HEK293 (cell line): ENCODE measurements around the gene KRT6A.

Source experiments
- CTCF ChIA-PET: fragments of 350-600 bp; formaldehyde crosslinking; extraction: SDS; loops from one replicate; lab custom pipeline; 2021; ENCODE audit warnings: antibody characterized with exemption; lab: Yijun Ruan, JAX
- POLR2A ChIA-PET: fragments of 300-600 bp; formaldehyde crosslinking; extraction: SDS; loops from one replicate; lab custom pipeline; 2020; ENCODE audit warnings: antibody characterized with exemption, inconsistent platforms; lab: Yijun Ruan, JAX
- H3K27ac ChIP-seq: fragments of 200-500 bp; sonication (Bioruptor generic); 2 replicates; pipeline ENCODE4 v1.5.1; 2014; ENCODE audit warnings: low read depth, low read length, control low read depth, inconsistent platforms; ENCODE audit errors: extremely low read depth
- H3K36me3 ChIP-seq, 2 experiments: fragments of 200-500 bp in 1 of 2; sonication (Bioruptor generic) in 1 of 2; 1 replicate in 1 of 2; 2 replicates in 1 of 2; pipeline ENCODE4 v1.5.1; 2014 to 2017; ENCODE audit warnings: inconsistent platforms in 2 of 2, low read length in 2 of 2; ENCODE audit not compliant: control insufficient read depth in 2 of 2, insufficient read depth in 1 of 2
- H3K4me1 ChIP-seq: fragments of 200-500 bp; sonication (Bioruptor generic); 2 replicates; pipeline ENCODE4 v1.5.1; 2014; ENCODE audit warnings: mild to moderate bottlenecking, low read length, inconsistent platforms; ENCODE audit not compliant: control insufficient read depth, insufficient read depth
- H3K4me3 ChIP-seq: 2 replicates; pipeline ENCODE4 v1.5.1; 2011; ENCODE audit warnings: low read depth, mild to moderate bottlenecking, control low read depth, low read length, moderate library complexity
- H3K9me3 ChIP-seq: fragments of 200-500 bp; sonication (Bioruptor generic); 2 replicates; pipeline ENCODE4 v1.5.1; 2014; ENCODE audit warnings: low read depth, low read length, inconsistent platforms; ENCODE audit not compliant: control insufficient read depth, insufficient read depth
- SP7 ChIP-seq: fragments of 450-650 bp; formaldehyde crosslinking; IDR thresholded peaks from 2 replicates; pipeline ENCODE4 v1.5.1; 2016; ENCODE audit warnings: missing biosample characterization, missing genetic modification characterization
- ZBTB21 ChIP-seq: fragments of 450-650 bp; formaldehyde crosslinking; IDR thresholded peaks from 2 replicates; pipeline ENCODE4 v1.5.1; 2017; ENCODE audit warnings: missing biosample characterization, missing genetic modification characterization
- ZNF174 ChIP-seq: fragments of 450-650 bp; formaldehyde crosslinking; IDR thresholded peaks from 2 replicates; pipeline ENCODE4 v1.5.0; 2017; ENCODE audit warnings: missing biosample characterization, mild to moderate bottlenecking, missing genetic modification characterization
- ZNF2 ChIP-seq: fragments of 450-650 bp; formaldehyde crosslinking; IDR thresholded peaks from 2 replicates; pipeline ENCODE4 v1.5.1; 2016; ENCODE audit warnings: missing biosample characterization, missing genetic modification characterization
- ZNF24 ChIP-seq: fragments of 450-650 bp; formaldehyde crosslinking; IDR thresholded peaks from 2 replicates; pipeline ENCODE4 v1.5.1; 2016; ENCODE audit warnings: missing biosample characterization, missing genetic modification characterization
- ZNF266 ChIP-seq: fragments of 450-650 bp; formaldehyde crosslinking; IDR thresholded peaks from 2 replicates; pipeline ENCODE4 v1.5.1; 2016; ENCODE audit warnings: missing biosample characterization, missing genetic modification characterization, low read depth
- ZNF335 ChIP-seq: fragments of 450-650 bp; formaldehyde crosslinking; conservative IDR thresholded peaks from 2 replicates; pipeline ENCODE4 v1.5.1; 2016; ENCODE audit warnings: missing biosample characterization, missing genetic modification characterization
- ZNF391 ChIP-seq: fragments of 450-650 bp; formaldehyde crosslinking; IDR thresholded peaks from 2 replicates; pipeline ENCODE4 v1.5.1; 2016; ENCODE audit warnings: low read depth, missing biosample characterization, missing genetic modification characterization, borderline replicate concordance
- ZNF513 ChIP-seq: fragments of 450-650 bp; IDR thresholded peaks from 2 replicates; pipeline ENCODE4 v1.5.1; 2018; ENCODE audit warnings: missing biosample characterization, missing genetic modification characterization
- ZNF514 ChIP-seq: fragments of 450-650 bp; formaldehyde crosslinking; IDR thresholded peaks from 2 replicates; pipeline ENCODE4 v1.5.1; 2016; ENCODE audit warnings: missing biosample characterization, missing genetic modification characterization
- ZNF629 ChIP-seq: fragments of 450-650 bp; formaldehyde crosslinking; IDR thresholded peaks from 2 replicates; pipeline ENCODE4 v1.5.1; 2017; ENCODE audit warnings: missing biosample characterization, missing genetic modification characterization
- ZXDB ChIP-seq: fragments of 450-650 bp; formaldehyde crosslinking; IDR thresholded peaks from 2 replicates; pipeline ENCODE4 v1.5.1; 2016; ENCODE audit warnings: missing biosample characterization, missing genetic modification characterization
- TF ChIP-seq, protein P1 (sequence below): fragments of 450-650 bp; formaldehyde crosslinking; IDR thresholded peaks from 2 replicates; pipeline ENCODE4 v1.5.1; 2016; ENCODE audit warnings: missing biosample characterization, missing genetic modification characterization
- TF ChIP-seq, protein P2 (sequence below): fragments of 450-650 bp; formaldehyde crosslinking; IDR thresholded peaks from 2 replicates; pipeline ENCODE4 v1.5.1; 2017; ENCODE audit warnings: missing biosample characterization, missing genetic modification characterization
- TF ChIP-seq, protein P3 (sequence below): fragments of 450-650 bp; formaldehyde crosslinking; IDR thresholded peaks from 2 replicates; pipeline ENCODE4 v1.5.1; 2016; ENCODE audit warnings: missing biosample characterization, missing genetic modification characterization
- TF ChIP-seq, protein P4 (sequence below): fragments of 450-650 bp; formaldehyde crosslinking; IDR thresholded peaks from 2 replicates; pipeline ENCODE4 v1.5.1; 2016; ENCODE audit warnings: missing biosample characterization, missing genetic modification characterization
- TF ChIP-seq, protein P5 (sequence below): fragments of 450-650 bp; formaldehyde crosslinking; IDR thresholded peaks from 2 replicates; pipeline ENCODE4 v1.5.1; 2016; ENCODE audit warnings: missing biosample characterization, missing genetic modification characterization

KRT6A gene

GRCh38 chr12:52440821-52441319 is 52.2 kb downstream of the KRT6A start:
- CTCF ChIA-PET: interaction anchor here (0.8 to 1.5 kb wide), 4 partner anchors 14 to 439 kb away, joined by 3 to 4 read pairs (median 3); no protein-coding TSS in a partner anchor

GRCh38 chr12:52439845-52440244 is 53.2 kb downstream of the KRT6A start:
- TF ChIP-seq, protein P1, sequence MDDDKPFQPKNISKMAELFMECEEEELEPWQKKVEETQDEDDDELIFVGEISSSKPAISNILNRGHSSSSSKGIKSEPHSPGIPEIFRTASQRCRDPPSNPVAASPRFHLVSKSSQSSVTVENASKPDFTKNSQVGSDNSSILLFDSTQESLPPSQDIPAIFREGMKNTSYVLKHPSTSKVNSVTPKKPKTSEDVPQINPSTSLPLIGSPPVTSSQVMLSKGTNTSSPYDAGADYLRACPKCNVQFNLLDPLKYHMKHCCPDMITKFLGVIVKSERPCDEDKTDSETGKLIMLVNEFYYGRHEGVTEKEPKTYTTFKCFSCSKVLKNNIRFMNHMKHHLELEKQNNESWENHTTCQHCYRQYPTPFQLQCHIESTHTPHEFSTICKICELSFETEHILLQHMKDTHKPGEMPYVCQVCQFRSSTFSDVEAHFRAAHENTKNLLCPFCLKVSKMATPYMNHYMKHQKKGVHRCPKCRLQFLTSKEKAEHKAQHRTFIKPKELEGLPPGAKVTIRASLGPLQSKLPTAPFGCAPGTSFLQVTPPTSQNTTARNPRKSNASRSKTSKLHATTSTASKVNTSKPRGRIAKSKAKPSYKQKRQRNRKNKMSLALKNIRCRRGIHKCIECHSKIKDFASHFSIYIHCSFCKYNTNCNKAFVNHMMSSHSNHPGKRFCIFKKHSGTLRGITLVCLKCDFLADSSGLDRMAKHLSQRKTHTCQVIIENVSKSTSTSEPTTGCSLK (tag by site-specific recombination): no peak
- TF ChIP-seq, protein P2, sequence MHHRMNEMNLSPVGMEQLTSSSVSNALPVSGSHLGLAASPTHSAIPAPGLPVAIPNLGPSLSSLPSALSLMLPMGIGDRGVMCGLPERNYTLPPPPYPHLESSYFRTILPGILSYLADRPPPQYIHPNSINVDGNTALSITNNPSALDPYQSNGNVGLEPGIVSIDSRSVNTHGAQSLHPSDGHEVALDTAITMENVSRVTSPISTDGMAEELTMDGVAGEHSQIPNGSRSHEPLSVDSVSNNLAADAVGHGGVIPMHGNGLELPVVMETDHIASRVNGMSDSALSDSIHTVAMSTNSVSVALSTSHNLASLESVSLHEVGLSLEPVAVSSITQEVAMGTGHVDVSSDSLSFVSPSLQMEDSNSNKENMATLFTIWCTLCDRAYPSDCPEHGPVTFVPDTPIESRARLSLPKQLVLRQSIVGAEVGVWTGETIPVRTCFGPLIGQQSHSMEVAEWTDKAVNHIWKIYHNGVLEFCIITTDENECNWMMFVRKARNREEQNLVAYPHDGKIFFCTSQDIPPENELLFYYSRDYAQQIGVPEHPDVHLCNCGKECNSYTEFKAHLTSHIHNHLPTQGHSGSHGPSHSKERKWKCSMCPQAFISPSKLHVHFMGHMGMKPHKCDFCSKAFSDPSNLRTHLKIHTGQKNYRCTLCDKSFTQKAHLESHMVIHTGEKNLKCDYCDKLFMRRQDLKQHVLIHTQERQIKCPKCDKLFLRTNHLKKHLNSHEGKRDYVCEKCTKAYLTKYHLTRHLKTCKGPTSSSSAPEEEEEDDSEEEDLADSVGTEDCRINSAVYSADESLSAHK (tag by site-specific recombination): no peak
- TF ChIP-seq, protein P3, sequence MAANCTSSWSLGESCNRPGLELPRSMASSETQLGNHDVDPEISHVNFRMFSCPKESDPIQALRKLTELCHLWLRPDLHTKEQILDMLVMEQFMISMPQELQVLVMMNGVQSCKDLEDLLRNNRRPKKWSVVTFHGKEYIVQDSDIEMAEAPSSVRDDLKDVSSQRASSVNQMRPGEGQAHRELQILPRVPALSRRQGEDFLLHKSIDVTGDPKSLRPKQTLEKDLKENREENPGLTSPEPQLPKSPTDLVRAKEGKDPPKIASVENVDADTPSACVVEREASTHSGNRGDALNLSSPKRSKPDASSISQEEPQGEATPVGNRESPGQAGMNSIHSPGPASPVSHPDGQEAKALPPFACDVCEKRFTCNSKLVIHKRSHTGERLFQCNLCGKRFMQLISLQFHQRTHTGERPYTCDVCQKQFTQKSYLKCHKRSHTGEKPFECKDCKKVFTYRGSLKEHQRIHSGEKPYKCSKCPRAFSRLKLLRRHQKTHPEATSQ: no peak
- no peak for TF ChIP-seq ZNF2 (tag by site-specific recombination)
- no peak for TF ChIP-seq ZNF391 (tag by site-specific recombination)
- Histone ChIP-seq H3K9me3 (no peaks in the 10 kb centered on the region), H3K4me1 (no peaks in the 10 kb centered on the region), H3K27ac (no peak overlapping the region), H3K4me3 (no peak overlapping the region), H3K36me3 (no peaks in the 10 kb centered on the region)
- POLR2A ChIA-PET: no interaction called here
- CTCF ChIA-PET: interaction anchor here (0.6 kb wide), 2 partner anchors 153 to 438 kb away, joined by 4 to 5 read pairs; no protein-coding TSS in a partner anchor

More at GRCh38 chr12:52440821-52441319, 52.2 kb downstream of the KRT6A start:
- Histone ChIP-seq H3K27ac (no peak overlapping the region), H3K4me3 (no peak overlapping the region), H3K36me3 (no peaks in the 10 kb centered on the region), H3K4me1 (no peaks in the 10 kb centered on the region), H3K9me3 (no peaks in the 10 kb centered on the region)
- POLR2A ChIA-PET: no interaction called here
- peak; percentile 42; the same call in 1 of the 2 replicates for TF ChIP-seq ZNF629
- peak; percentile 47; the same call in 1 of the 2 replicates for TF ChIP-seq ZNF513 (tag by site-specific recombination)
- TF ChIP-seq, protein P4, sequence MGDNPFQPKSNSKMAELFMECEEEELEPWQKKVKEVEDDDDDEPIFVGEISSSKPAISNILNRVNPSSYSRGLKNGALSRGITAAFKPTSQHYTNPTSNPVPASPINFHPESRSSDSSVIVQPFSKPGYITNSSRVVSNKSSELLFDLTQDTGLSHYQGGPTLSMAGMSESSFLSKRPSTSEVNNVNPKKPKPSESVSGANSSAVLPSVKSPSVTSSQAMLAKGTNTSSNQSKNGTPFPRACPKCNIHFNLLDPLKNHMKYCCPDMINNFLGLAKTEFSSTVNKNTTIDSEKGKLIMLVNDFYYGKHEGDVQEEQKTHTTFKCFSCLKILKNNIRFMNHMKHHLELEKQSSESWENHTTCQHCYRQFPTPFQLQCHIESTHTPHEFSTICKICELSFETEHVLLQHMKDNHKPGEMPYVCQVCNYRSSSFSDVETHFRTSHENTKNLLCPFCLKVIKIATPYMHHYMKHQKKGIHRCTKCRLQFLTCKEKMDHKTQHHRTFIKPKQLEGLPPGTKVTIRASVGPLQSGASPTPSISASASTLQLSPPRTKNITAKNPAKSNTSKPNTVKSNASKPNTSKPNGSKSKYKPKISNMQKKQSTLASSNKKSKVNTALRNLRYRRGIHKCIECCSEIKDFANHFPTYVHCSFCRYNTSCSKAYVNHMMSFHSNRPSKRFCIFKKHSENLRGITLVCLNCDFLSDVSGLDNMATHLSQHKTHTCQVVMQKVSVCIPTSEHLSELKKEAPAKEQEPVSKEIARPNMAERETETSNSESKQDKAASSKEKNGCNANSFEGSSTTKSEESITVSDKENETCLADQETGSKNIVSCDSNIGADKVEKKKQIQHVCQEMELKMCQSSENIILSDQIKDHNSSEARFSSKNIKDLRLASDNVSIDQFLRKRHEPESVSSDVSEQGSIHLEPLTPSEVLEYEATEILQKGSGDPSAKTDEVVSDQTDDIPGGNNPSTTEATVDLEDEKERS (tag by site-specific recombination): no peak

- TF ChIP-seq SP7 (tag by site-specific recombination): no peak
- TF ChIP-seq ZNF174 (tag by site-specific recombination): no peak
- TF ChIP-seq, protein P5, sequence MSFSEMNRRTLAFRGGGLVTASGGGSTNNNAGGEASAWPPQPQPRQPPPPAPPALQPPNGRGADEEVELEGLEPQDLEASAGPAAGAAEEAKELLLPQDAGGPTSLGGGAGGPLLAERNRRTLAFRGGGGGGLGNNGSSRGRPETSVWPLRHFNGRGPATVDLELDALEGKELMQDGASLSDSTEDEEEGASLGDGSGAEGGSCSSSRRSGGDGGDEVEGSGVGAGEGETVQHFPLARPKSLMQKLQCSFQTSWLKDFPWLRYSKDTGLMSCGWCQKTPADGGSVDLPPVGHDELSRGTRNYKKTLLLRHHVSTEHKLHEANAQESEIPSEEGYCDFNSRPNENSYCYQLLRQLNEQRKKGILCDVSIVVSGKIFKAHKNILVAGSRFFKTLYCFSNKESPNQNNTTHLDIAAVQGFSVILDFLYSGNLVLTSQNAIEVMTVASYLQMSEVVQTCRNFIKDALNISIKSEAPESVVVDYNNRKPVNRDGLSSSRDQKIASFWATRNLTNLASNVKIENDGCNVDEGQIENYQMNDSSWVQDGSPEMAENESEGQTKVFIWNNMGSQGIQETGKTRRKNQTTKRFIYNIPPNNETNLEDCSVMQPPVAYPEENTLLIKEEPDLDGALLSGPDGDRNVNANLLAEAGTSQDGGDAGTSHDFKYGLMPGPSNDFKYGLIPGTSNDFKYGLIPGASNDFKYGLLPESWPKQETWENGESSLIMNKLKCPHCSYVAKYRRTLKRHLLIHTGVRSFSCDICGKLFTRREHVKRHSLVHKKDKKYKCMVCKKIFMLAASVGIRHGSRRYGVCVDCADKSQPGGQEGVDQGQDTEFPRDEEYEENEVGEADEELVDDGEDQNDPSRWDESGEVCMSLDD (tag by site-specific recombination): no peak
- TF ChIP-seq ZBTB21 (tag by site-specific recombination): no peak
- no peak for TF ChIP-seq ZNF335 (tag by site-specific recombination)
- TF ChIP-seq ZNF24 (tag by site-specific recombination): no peak
- TF ChIP-seq ZNF266 (tag by site-specific recombination): no peak
- no peak for TF ChIP-seq ZNF514 (tag by site-specific recombination)
- TF ChIP-seq ZXDB (tag by site-specific recombination): no peak
- Histone ChIP-seq H3K27ac (no peak overlapping the region), H3K4me3 (no peak overlapping the region), H3K4me1 (no peaks in the 10 kb centered on the region), H3K36me3 (no peaks in the 10 kb centered on the region), H3K9me3 (no peaks in the 10 kb centered on the region)
- ChIA-PET POLR2A (no interaction called here), CTCF (interaction anchor here (0.6 to 1.0 kb wide), 2 partner anchors 29 to 68 kb away, joined by 3 read pairs; no protein-coding TSS in a partner anchor)
These were observed 53.6 kb downstream of the KRT6A start for GRCh38 chr12:52439420-52439819.
